ENCODE measurements around the gene GSDME. TPM values are rescaled to one million over a fixed set of nuclear protein-coding genes. Genes with fewer than 3 reads are reported as not detected.

GSDME gene
- total RNA-seq, 1 donor from 2014 or later: 5.6 TPM

- no peak for TF ChIP-seq CTCF (IDR thresholded peaks at IDR 0.05; ENCODE audit: borderline replicate concordance)
- intact Hi-C loops (cut with micrococcal nuclease): no loop called here
Observed at GRCh38 chr7:24709585-24710360, 47.5 kb downstream of the GSDME start.

GRCh38 chr7:24709051-24709450 lies 48.2 kb downstream of the GSDME start:
- intact Hi-C loops (cut with micrococcal nuclease): no loop called here
- no peak for TF ChIP-seq CTCF (IDR thresholded peaks at IDR 0.05; ENCODE audit: borderline replicate concordance)
- H3K9me3 ChIP-seq (replicated peaks): no peaks in the 10 kb centered on the region
- DNase-seq: no peak
- H3K4me1 ChIP-seq: peaks cover 31% of the 10 kb centered on the region
- H3K27me3 ChIP-seq (ENCODE audit: low read depth): no peaks in the 10 kb centered on the region
- no peak overlapping the region for H3K4me3 ChIP-seq
- H3K36me3 ChIP-seq: peaks cover 2% of the 10 kb centered on the region
- H3K27ac ChIP-seq (replicated peaks): no peak overlapping the region

More at GRCh38 chr7:24709585-24710360, 47.5 kb downstream of the GSDME start:
- H3K9me3 ChIP-seq (replicated peaks): no peaks in the 10 kb centered on the region
- peaks cover 24% of the 10 kb centered on the region for H3K4me1 ChIP-seq
- H3K27ac ChIP-seq (replicated peaks): no peak overlapping the region
- peaks cover 2% of the 10 kb centered on the region for H3K36me3 ChIP-seq
- H3K27me3 ChIP-seq (ENCODE audit: low read depth): no peaks in the 10 kb centered on the region
- H3K4me3 ChIP-seq: no peak overlapping the region
- DNase-seq: no peak

- Histone ChIP-seq H3K4me1 (peaks cover 40% of the 10 kb centered on the region), H3K27ac (replicated peaks) (no peak overlapping the region), H3K4me3 (no peak overlapping the region), H3K9me3 (replicated peaks) (no peaks in the 10 kb centered on the region), H3K36me3 (peaks cover 2% of the 10 kb centered on the region), H3K27me3 (ENCODE audit: low read depth) (no peaks in the 10 kb centered on the region)
- intact Hi-C loops (cut with micrococcal nuclease): no loop called here
- no peak for TF ChIP-seq CTCF (IDR thresholded peaks at IDR 0.05; ENCODE audit: borderline replicate concordance)
- no peak for DNase-seq
Observed at GRCh38 chr7:24707988-24708615, 49.2 kb downstream of the GSDME start.

GRCh38 chr7:24706211-24707170 lies 50.8 kb downstream of the GSDME start:
- TF ChIP-seq CTCF (IDR thresholded peaks at IDR 0.05; ENCODE audit: borderline replicate concordance): no peak
- H3K9me3 ChIP-seq (replicated peaks): no peaks in the 10 kb centered on the region
- DNase-seq: no peak
- no peak overlapping the region for H3K27ac ChIP-seq (replicated peaks)
- no peak overlapping the region for H3K4me3 ChIP-seq
- intact Hi-C loops (cut with micrococcal nuclease): no loop called here
- H3K27me3 ChIP-seq (ENCODE audit: low read depth): no peaks in the 10 kb centered on the region
- H3K4me1 ChIP-seq: peaks cover 56% of the 10 kb centered on the region
- H3K36me3 ChIP-seq: peaks cover 2% of the 10 kb centered on the region

- peaks cover 66% of the 10 kb centered on the region for H3K4me1 ChIP-seq
Observed at GRCh38 chr7:24705461-24705954, 51.8 kb downstream of the GSDME start.

More at GRCh38 chr7:24705461-24705954, 51.8 kb downstream of the GSDME start:
- no peak for DNase-seq
- no peak overlapping the region for H3K4me3 ChIP-seq
- TF ChIP-seq CTCF (IDR thresholded peaks at IDR 0.05; ENCODE audit: borderline replicate concordance): no peak
- intact Hi-C loops (cut with micrococcal nuclease): no loop called here
- no peaks in the 10 kb centered on the region for H3K27me3 ChIP-seq (ENCODE audit: low read depth)
- no peaks in the 10 kb centered on the region for H3K9me3 ChIP-seq (replicated peaks)
- peak overlapping the region; percentile 64 for H3K27ac ChIP-seq (replicated peaks)
- peaks cover 2% of the 10 kb centered on the region for H3K36me3 ChIP-seq

Data from left ventricle myocardium inferior (tissue), 1 donor.